Activated CD4-positive, alpha-beta T cell treated with anti-CD3 and anti-CD28 coated beads, Interleukin-2, amount 10 ng/mL, durations not matched to agents 7 days and 5 days (primary cell): ENCODE results near the gene OR10Z1. TPM values are rescaled to one million over a fixed set of nuclear protein-coding genes. Genes with fewer than 3 reads are reported as not detected.

ENCODE experiments used
- CTCF ChIA-PET: fragments of 350-600 bp; sonication (Branson Sonifier 250); formaldehyde crosslinking; loops from one replicate; lab custom pipeline; 2021; ENCODE audit warnings: antibody characterized with exemption; lab: Charles Lee
- POLR2A ChIA-PET: fragments of 350-600 bp; sonication (Branson Sonifier 250); formaldehyde crosslinking; loops from one replicate; lab custom pipeline; 2021; ENCODE audit warnings: antibody characterized with exemption; lab: Charles Lee
- DNase-seq: peaks from one replicate; pipeline ENCODE4 v3.0.0-alpha.2; 2020
- H3K27ac Mint-ChIP-seq: one replicate; pipeline ENCODE4 v1.8.0; 2021; ENCODE audit warnings: mild to moderate bottlenecking, moderate library complexity, mixed read lengths
- H3K27me3 Mint-ChIP-seq: one replicate; pipeline ENCODE4 v1.8.0; 2021; ENCODE audit warnings: mixed read lengths
- H3K36me3 Mint-ChIP-seq: one replicate; pipeline ENCODE4 v1.8.0; 2021; ENCODE audit warnings: low read depth, mixed read lengths
- H3K4me1 Mint-ChIP-seq: one replicate; pipeline ENCODE4 v1.8.0; 2021; ENCODE audit warnings: mixed read lengths
- H3K4me3 Mint-ChIP-seq: one replicate; pipeline ENCODE4 v1.8.0; 2021; ENCODE audit warnings: mild to moderate bottlenecking, moderate library complexity, mixed read lengths
- H3K9me3 Mint-ChIP-seq: one replicate; pipeline ENCODE4 v1.8.0; 2021; ENCODE audit warnings: mixed read lengths
- total RNA-seq, 2 experiments: library from RNA; stranded (reverse); gene quantifications; one replicate each; pipeline ENCODE4 v1.2.3, GENCODE V29; 2021

Gene OR10Z1
- total RNA-seq = not detected

GRCh38 chr1:158604968-158605367 is at the start of gene OR10Z1:
OR10Z1 (plus strand) TSS chr1:158605268; CDS start chr1:158606439, 1,171 bp downstream.
- ChIA-PET POLR2A (no interaction called here), CTCF (no interaction called here)
- Mint-ChIP-seq H3K27me3 (peaks cover 5% of the 10 kb centered on the region), H3K4me3 (no peak within 1 kb of the TSS), H3K27ac (no peak within 1 kb of the TSS), H3K4me1 (no peaks in the 10 kb centered on the region), H3K36me3 (no peaks in the 10 kb centered on the region), H3K9me3 (no peaks in the 10 kb centered on the region)
- DNase-seq = no peak

- H3K9me3 Mint-ChIP-seq = no peaks in the 10 kb centered on the region
- DNase-seq = no peak
- ChIA-PET CTCF (no interaction called here), POLR2A (no interaction called here)
- H3K4me3 Mint-ChIP-seq = no peak overlapping the region
- no peak overlapping the region for H3K27ac Mint-ChIP-seq
- peaks cover 2% of the 10 kb centered on the region for H3K27me3 Mint-ChIP-seq
- H3K36me3 Mint-ChIP-seq = no peaks in the 10 kb centered on the region
- H3K4me1 Mint-ChIP-seq = no peaks in the 10 kb centered on the region
These were observed 45.4 kb upstream of the OR10Z1 start for GRCh38 chr1:158559696-158560095.

- H3K4me3 Mint-ChIP-seq = no peak overlapping the region
- ChIA-PET CTCF (no interaction called here), POLR2A (no interaction called here)
- H3K4me1 Mint-ChIP-seq = no peaks in the 10 kb centered on the region
- H3K36me3 Mint-ChIP-seq = no peaks in the 10 kb centered on the region
- H3K27ac Mint-ChIP-seq = no peak overlapping the region
- H3K27me3 Mint-ChIP-seq = peaks cover 4% of the 10 kb centered on the region
- no peak for DNase-seq
- H3K9me3 Mint-ChIP-seq = no peaks in the 10 kb centered on the region
These were observed 41.2 kb upstream of the OR10Z1 start for GRCh38 chr1:158563853-158564252.

GRCh38 chr1:158564608-158565007 is 40.5 kb upstream of the OR10Z1 start:
- H3K4me3 Mint-ChIP-seq = no peak overlapping the region
- H3K4me1 Mint-ChIP-seq = no peaks in the 10 kb centered on the region
- H3K27me3 Mint-ChIP-seq = peaks cover 4% of the 10 kb centered on the region
- DNase-seq = no peak
- no peaks in the 10 kb centered on the region for H3K36me3 Mint-ChIP-seq
- no peak overlapping the region for H3K27ac Mint-ChIP-seq
- no peaks in the 10 kb centered on the region for H3K9me3 Mint-ChIP-seq
- ChIA-PET CTCF (no interaction called here), POLR2A (no interaction called here)

GRCh38 chr1:158570480-158570879 is 34.6 kb upstream of the OR10Z1 start, which contains the start of gene OR6P1:
OR6P1 (minus strand) TSS chr1:158570580; CDS start chr1:158563604, 6,976 bp downstream.
- CTCF ChIA-PET = no interaction called here
- H3K4me3 Mint-ChIP-seq = no peak within 1 kb of the TSS
- POLR2A ChIA-PET = no interaction called here
- H3K9me3 Mint-ChIP-seq = no peaks in the 10 kb centered on the region
- no peaks in the 10 kb centered on the region for H3K4me1 Mint-ChIP-seq
- H3K27me3 Mint-ChIP-seq = peaks cover 22% of the 10 kb centered on the region
- H3K27ac Mint-ChIP-seq = no peak within 1 kb of the TSS
- no peaks in the 10 kb centered on the region for H3K36me3 Mint-ChIP-seq
- no peak for DNase-seq

- CTCF ChIA-PET = no interaction called here
- Mint-ChIP-seq H3K27me3 (peaks cover 22% of the 10 kb centered on the region), H3K4me3 (no peak overlapping the region), H3K9me3 (no peaks in the 10 kb centered on the region), H3K36me3 (no peaks in the 10 kb centered on the region), H3K27ac (no peak overlapping the region), H3K4me1 (no peaks in the 10 kb centered on the region)
- POLR2A ChIA-PET = no interaction called here
- DNase-seq = no peak
These were observed 32.8 kb upstream of the OR10Z1 start for GRCh38 chr1:158572226-158572625.

- H3K36me3 Mint-ChIP-seq = no peaks in the 10 kb centered on the region
- H3K4me3 Mint-ChIP-seq = no peak overlapping the region
- H3K27me3 Mint-ChIP-seq = peaks cover 16% of the 10 kb centered on the region
- H3K9me3 Mint-ChIP-seq = no peaks in the 10 kb centered on the region
- DNase-seq = no peak
- CTCF ChIA-PET = no interaction called here
- no peaks in the 10 kb centered on the region for H3K4me1 Mint-ChIP-seq
- POLR2A ChIA-PET = no interaction called here
- H3K27ac Mint-ChIP-seq = no peak overlapping the region
These were observed 27.5 kb upstream of the OR10Z1 start for GRCh38 chr1:158577561-158577960.

GRCh38 chr1:158579733-158580132 is 25.3 kb upstream of the OR10Z1 start, which contains the start of gene OR10X1:
OR10X1 (minus strand) TSS chr1:158579899; CDS start chr1:158579899, 0 bp downstream.
- no peak for DNase-seq
- Mint-ChIP-seq H3K27ac (no peak within 1 kb of the TSS), H3K36me3 (no peaks in the 10 kb centered on the region)

GRCh38 chr1:158583962-158584361 is 21.1 kb upstream of the OR10Z1 start:
- no peak overlapping the region for H3K27ac Mint-ChIP-seq
- H3K27me3 Mint-ChIP-seq = peaks cover 6% of the 10 kb centered on the region
- POLR2A ChIA-PET = no interaction called here
- no peaks in the 10 kb centered on the region for H3K9me3 Mint-ChIP-seq
- H3K36me3 Mint-ChIP-seq = no peaks in the 10 kb centered on the region
- no peak overlapping the region for H3K4me3 Mint-ChIP-seq
- no peaks in the 10 kb centered on the region for H3K4me1 Mint-ChIP-seq
- no peak for DNase-seq
- CTCF ChIA-PET = no interaction called here

More at GRCh38 chr1:158579733-158580132, 25.3 kb upstream of the OR10Z1 start, which contains the start of gene OR10X1:
- ChIA-PET CTCF (no interaction called here), POLR2A (no interaction called here)
- Mint-ChIP-seq H3K9me3 (no peaks in the 10 kb centered on the region), H3K27me3 (peaks cover 10% of the 10 kb centered on the region), H3K4me1 (no peaks in the 10 kb centered on the region), H3K4me3 (no peak within 1 kb of the TSS)

GRCh38 chr1:158586942-158587341 is 18.1 kb upstream of the OR10Z1 start:
- no peak overlapping the region for H3K27ac Mint-ChIP-seq
- ChIA-PET CTCF (no interaction called here), POLR2A (no interaction called here)
- DNase-seq = no peak
- no peak overlapping the region for H3K4me3 Mint-ChIP-seq
- no peaks in the 10 kb centered on the region for H3K36me3 Mint-ChIP-seq
- peaks cover 4% of the 10 kb centered on the region for H3K27me3 Mint-ChIP-seq
- H3K9me3 Mint-ChIP-seq = no peaks in the 10 kb centered on the region
- no peaks in the 10 kb centered on the region for H3K4me1 Mint-ChIP-seq

- Mint-ChIP-seq H3K4me3 (no peak overlapping the region), H3K9me3 (peaks cover 16% of the 10 kb centered on the region), H3K36me3 (no peaks in the 10 kb centered on the region), H3K4me1 (no peaks in the 10 kb centered on the region), H3K27ac (no peak overlapping the region), H3K27me3 (peaks cover 5% of the 10 kb centered on the region)
- no peak for DNase-seq
- ChIA-PET CTCF (no interaction called here), POLR2A (no interaction called here)
These were observed 4.3 kb upstream of the OR10Z1 start for GRCh38 chr1:158600735-158601134.

- POLR2A ChIA-PET = no interaction called here
- Mint-ChIP-seq H3K4me1 (peaks cover 2% of the 10 kb centered on the region), H3K27ac (no peak overlapping the region), H3K36me3 (no peaks in the 10 kb centered on the region), H3K9me3 (no peaks in the 10 kb centered on the region), H3K27me3 (peaks cover 3% of the 10 kb centered on the region), H3K4me3 (no peak overlapping the region)
- CTCF ChIA-PET = no interaction called here
- DNase-seq = no peak
These were observed 2.2 kb downstream of the OR10Z1 start for GRCh38 chr1:158607296-158607695.

- ChIA-PET POLR2A (no interaction called here), CTCF (no interaction called here)
- Mint-ChIP-seq H3K9me3 (no peaks in the 10 kb centered on the region), H3K27me3 (peaks cover 7% of the 10 kb centered on the region), H3K4me3 (no peak overlapping the region), H3K4me1 (peaks cover 2% of the 10 kb centered on the region), H3K27ac (no peak overlapping the region), H3K36me3 (no peaks in the 10 kb centered on the region)
- DNase-seq = no peak
These were observed 6.8 kb downstream of the OR10Z1 start for GRCh38 chr1:158611916-158612315.

GRCh38 chr1:158613764-158614163 is 8.7 kb downstream of the OR10Z1 start:
- CTCF ChIA-PET = no interaction called here
- Mint-ChIP-seq H3K27ac (no peak overlapping the region), H3K4me1 (peaks cover 2% of the 10 kb centered on the region), H3K27me3 (peaks cover 7% of the 10 kb centered on the region), H3K9me3 (no peaks in the 10 kb centered on the region), H3K36me3 (no peaks in the 10 kb centered on the region), H3K4me3 (no peak overlapping the region)
- no peak for DNase-seq
- POLR2A ChIA-PET = no interaction called here
